GM12878 (cell line): ENCODE data around the gene EHBP1.

Experiments used
- ATF7 ChIP-seq: fragments of 450-650 bp; IDR thresholded peaks from 2 replicates; pipeline ENCODE4 v1.6.1; 2016; ENCODE audit warnings: low read depth, mild to moderate bottlenecking
- ESRRA ChIP-seq: IDR thresholded peaks from 2 replicates; pipeline ENCODE4 v1.6.1; 2012; ENCODE audit warnings: mild to moderate bottlenecking, low read length, improper control_type of control experiment
- EZH2 ChIP-seq: IDR thresholded peaks from 2 replicates; pipeline ENCODE4 v1.6.1; 2012; ENCODE audit warnings: low read depth, mild to moderate bottlenecking, control low read depth, inconsistent platforms, low read length, borderline replicate concordance; ENCODE audit not compliant: control insufficient read depth
- JUND ChIP-seq: IDR thresholded peaks from 2 replicates; pipeline ENCODE4 v1.6.1; 2012; ENCODE audit warnings: low read depth, mild to moderate bottlenecking, low read length, improper control_type of control experiment, moderate library complexity
- PAX5 ChIP-seq: IDR thresholded peaks from 2 replicates; pipeline ENCODE4 v1.6.1; 2011; ENCODE audit warnings: low read depth, low read length, borderline replicate concordance
- POLR2AphosphoS5 ChIP-seq: IDR thresholded peaks from 2 replicates; pipeline ENCODE4 v1.6.1; 2011; ENCODE audit warnings: mild to moderate bottlenecking, low read length, inconsistent platforms
- RCOR1 ChIP-seq: conservative IDR thresholded peaks from 2 replicates; pipeline ENCODE4 v1.6.1; 2012; ENCODE audit warnings: low read depth, low read length, improper control_type of control experiment
- TAF1 ChIP-seq: IDR thresholded peaks from 2 replicates; pipeline ENCODE4 v1.6.1; 2011; ENCODE audit warnings: mild to moderate bottlenecking, low read depth, low read length, borderline replicate concordance
- TCF12 ChIP-seq: IDR thresholded peaks from 2 replicates; pipeline ENCODE4 v1.6.1; 2011; ENCODE audit warnings: low read depth, mild to moderate bottlenecking, low read length
- TF ChIP-seq, protein P1 (sequence below): fragments of 450-650 bp; formaldehyde crosslinking; IDR thresholded peaks from 2 replicates; pipeline ENCODE4 v1.5.0; 2022; ENCODE audit warnings: mild to moderate bottlenecking, missing genetic modification characterization
- TF ChIP-seq, protein P2 (sequence below), 3 experiments: IDR thresholded peaks in 2 of 3; conservative IDR thresholded peaks in 1 of 3; 2 replicates each; pipeline ENCODE4 v1.5.1; 2011; ENCODE audit warnings: low read depth in 3 of 3, low read length in 3 of 3, mild to moderate bottlenecking in 3 of 3, control low read depth in 2 of 3, moderate library complexity in 2 of 3, inconsistent platforms in 1 of 3, mixed read lengths in 1 of 3; ENCODE audit not compliant: control insufficient read depth in 2 of 3, insufficient read depth in 1 of 3; ENCODE audit errors: extremely low read depth in 1 of 3
- TF ChIP-seq, protein P3 (sequence below): IDR thresholded peaks from 2 replicates; pipeline ENCODE4 v1.6.1; 2011; ENCODE audit warnings: low read depth, low read length, improper control_type of control experiment, borderline replicate concordance

DNA sequence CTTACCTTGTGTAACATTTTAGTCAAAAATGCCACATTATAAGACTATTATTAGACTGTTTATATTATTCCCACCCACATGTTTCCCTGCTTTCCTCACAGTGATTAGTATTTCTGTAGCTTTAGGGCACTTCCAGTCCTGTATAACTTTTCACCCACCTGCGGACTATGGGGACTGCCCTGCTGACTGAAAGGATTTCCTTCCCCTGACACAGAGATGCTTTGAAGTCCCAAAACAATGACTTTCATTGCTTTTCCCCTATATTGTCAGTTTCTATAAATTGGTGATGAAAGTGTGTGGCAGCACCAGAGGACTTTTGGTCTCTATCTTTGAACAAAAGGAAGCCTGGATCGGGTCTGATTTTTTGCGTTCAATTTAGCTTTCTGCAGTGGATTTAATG is 286.1 kb downstream of the EHBP1 start:
- TF ChIP-seq TCF12 (no peak), POLR2AphosphoS5 (no peak), RCOR1 (no peak), ESRRA (no peak), PAX5 (no peak), TAF1 (no peak), JUND (no peak), EZH2 (no peak), ATF7 (no peak)
- TF ChIP-seq, protein P1, sequence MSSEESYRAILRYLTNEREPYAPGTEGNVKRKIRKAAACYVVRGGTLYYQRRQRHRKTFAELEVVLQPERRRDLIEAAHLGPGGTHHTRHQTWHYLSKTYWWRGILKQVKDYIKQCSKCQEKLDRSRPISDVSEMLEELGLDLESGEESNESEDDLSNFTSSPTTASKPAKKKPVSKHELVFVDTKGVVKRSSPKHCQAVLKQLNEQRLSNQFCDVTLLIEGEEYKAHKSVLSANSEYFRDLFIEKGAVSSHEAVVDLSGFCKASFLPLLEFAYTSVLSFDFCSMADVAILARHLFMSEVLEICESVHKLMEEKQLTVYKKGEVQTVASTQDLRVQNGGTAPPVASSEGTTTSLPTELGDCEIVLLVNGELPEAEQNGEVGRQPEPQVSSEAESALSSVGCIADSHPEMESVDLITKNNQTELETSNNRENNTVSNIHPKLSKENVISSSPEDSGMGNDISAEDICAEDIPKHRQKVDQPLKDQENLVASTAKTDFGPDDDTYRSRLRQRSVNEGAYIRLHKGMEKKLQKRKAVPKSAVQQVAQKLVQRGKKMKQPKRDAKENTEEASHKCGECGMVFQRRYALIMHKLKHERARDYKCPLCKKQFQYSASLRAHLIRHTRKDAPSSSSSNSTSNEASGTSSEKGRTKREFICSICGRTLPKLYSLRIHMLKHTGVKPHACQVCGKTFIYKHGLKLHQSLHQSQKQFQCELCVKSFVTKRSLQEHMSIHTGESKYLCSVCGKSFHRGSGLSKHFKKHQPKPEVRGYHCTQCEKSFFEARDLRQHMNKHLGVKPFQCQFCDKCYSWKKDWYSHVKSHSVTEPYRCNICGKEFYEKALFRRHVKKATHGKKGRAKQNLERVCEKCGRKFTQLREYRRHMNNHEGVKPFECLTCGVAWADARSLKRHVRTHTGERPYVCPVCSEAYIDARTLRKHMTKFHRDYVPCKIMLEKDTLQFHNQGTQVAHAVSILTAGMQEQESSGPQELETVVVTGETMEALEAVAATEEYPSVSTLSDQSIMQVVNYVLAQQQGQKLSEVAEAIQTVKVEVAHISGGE, result no peak
- TF ChIP-seq, protein P2, sequence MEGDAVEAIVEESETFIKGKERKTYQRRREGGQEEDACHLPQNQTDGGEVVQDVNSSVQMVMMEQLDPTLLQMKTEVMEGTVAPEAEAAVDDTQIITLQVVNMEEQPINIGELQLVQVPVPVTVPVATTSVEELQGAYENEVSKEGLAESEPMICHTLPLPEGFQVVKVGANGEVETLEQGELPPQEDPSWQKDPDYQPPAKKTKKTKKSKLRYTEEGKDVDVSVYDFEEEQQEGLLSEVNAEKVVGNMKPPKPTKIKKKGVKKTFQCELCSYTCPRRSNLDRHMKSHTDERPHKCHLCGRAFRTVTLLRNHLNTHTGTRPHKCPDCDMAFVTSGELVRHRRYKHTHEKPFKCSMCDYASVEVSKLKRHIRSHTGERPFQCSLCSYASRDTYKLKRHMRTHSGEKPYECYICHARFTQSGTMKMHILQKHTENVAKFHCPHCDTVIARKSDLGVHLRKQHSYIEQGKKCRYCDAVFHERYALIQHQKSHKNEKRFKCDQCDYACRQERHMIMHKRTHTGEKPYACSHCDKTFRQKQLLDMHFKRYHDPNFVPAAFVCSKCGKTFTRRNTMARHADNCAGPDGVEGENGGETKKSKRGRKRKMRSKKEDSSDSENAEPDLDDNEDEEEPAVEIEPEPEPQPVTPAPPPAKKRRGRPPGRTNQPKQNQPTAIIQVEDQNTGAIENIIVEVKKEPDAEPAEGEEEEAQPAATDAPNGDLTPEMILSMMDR (IDR thresholded peaks at IDR 0.05 in 2 of 3, conservative IDR thresholded peaks at IDR 0.05 in 1 of 3; ENCODE audit: control insufficient read depth in 2 of 3, extremely low read depth in 1 of 3, insufficient read depth in 1 of 3, low read depth in 3 of 3, low read length in 3 of 3), result no peak
- TF ChIP-seq, protein P3, sequence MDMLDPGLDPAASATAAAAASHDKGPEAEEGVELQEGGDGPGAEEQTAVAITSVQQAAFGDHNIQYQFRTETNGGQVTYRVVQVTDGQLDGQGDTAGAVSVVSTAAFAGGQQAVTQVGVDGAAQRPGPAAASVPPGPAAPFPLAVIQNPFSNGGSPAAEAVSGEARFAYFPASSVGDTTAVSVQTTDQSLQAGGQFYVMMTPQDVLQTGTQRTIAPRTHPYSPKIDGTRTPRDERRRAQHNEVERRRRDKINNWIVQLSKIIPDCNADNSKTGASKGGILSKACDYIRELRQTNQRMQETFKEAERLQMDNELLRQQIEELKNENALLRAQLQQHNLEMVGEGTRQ, result no peak
